Fibroblast of gingiva (primary cell): Measurements from ENCODE around the gene GRID1.

Source experiments
- DNase-seq: peaks from one replicate; pipeline ENCODE4 v3.0.0-alpha.2; 2011; ENCODE audit warnings: low read depth

The GRID1 gene

GRCh38 chr10:86165666-86166065 lies 200.9 kb downstream of the GRID1 start:
- no peak for DNase-seq

GRCh38 chr10:86164960-86165630 lies 201.5 kb downstream of the GRID1 start:
- DNase-seq = no peak

DNA sequence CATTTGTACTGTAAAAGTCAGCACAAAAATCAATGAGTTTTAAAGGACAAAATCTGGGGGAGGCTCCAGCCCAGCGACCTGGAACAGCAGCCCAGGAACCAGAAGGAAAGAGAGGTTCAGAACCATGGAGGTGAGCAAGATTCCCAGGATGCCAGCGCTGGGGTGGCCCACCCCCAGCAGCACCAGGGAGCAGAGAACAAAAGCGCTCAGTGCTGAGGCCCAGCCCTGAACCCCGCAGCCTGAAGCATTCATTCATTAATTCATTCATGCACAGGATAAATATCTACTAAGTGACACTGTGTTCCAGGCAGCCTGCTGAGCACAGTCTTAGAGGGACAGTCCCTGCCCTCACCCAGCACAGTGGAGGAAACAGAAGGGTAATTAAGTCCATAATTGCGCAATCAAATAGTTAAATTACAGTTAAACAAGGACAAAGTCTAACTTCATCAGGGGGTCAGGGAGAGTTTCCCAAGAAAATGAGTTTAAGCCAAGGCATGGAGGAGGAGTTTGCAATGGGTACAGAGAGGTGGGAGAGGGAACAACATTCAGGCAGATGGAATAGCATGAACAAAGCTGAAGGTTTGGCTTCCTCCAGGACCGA lies 202.3 kb downstream of the GRID1 start:
- no peak for DNase-seq

DNA sequence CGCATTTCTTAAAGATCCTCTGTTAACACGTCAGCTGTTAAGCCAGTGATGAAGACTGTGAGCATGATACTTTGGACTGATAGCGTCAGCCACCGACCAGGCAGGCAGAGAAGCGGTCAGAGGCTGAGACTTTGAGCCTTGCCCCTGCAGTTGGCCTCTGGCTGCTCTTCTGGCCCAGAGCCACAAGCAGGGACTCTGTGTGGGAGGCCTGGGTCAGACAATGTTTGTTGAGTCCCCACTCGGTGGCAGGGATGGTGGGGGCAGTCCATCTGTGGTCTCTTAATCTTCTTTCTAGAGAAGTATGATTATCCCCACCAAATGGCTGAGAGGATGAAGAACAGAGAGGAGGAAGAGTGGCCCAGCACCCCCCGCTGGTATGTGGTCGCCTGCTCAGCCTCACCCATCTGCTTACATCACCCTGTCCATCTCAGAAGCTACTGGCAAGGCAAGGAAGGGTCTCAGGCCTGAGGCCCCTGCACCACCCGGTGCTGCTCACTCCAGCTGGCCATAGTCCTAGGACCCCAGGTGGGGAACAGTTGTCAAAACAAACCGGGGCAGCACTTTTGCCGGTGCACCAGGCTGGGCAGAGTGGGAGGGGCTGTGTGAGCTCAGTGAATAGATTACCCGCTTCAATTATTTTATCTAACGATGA lies 202.9 kb downstream of the GRID1 start:
- DNase-seq = no peak

GRCh38 chr10:86162696-86163400 lies 203.7 kb downstream of the GRID1 start:
- no peak for DNase-seq

GRCh38 chr10:86162036-86162435 lies 204.6 kb downstream of the GRID1 start:
- DNase-seq = no peak

DNA sequence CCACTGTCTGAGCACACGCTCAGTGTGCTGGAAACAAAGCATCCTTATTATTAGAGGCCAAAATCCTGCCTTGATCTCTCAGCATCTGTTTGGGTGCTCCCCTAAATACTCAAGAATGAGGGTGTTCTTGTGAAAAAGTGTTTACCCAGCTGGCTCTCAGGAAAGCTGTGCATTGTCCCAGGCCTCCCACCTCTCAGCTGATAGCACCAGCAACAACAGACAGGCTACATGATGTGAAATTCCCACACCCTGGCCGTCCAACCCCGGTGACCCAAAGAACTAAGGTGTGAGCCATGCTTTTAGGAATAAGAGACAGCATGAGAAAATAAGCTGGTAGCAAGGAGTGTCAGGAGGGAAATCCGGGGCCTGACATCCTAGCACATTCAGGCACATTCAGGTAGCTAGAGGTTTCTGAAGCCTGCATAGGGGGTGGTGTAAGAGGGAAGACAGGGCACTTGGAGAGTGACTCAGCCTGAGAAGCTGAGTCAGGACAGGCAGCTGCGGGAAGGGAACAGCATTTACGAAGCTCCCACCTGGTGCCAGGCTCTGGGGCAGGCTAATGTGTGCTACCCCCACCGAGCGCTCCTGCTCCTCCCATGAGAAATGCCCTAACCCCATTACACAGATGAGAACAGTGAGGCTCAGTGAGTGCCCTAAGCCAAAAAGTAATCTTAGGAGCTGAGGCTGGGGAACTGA lies 205.6 kb downstream of the GRID1 start:
- no peak for DNase-seq

DNA sequence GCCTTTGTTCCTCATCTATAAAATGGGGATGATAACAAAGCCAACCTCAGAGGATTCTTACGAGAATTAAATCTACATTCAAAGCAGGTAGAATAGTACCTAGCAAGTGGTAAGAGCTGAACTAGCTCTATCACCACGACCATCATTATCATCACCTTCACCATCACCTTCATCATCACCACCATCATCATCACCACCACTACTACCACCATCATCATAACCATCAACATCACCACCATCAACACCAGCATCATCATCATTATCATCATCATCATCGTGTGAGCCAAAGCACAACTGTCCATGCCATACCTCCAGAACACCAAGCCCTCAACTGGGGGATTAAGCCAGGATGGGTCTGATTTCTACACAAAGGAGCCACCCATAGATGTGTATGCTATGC lies 206.8 kb downstream of the GRID1 start:
- DNase-seq = no peak

DNA sequence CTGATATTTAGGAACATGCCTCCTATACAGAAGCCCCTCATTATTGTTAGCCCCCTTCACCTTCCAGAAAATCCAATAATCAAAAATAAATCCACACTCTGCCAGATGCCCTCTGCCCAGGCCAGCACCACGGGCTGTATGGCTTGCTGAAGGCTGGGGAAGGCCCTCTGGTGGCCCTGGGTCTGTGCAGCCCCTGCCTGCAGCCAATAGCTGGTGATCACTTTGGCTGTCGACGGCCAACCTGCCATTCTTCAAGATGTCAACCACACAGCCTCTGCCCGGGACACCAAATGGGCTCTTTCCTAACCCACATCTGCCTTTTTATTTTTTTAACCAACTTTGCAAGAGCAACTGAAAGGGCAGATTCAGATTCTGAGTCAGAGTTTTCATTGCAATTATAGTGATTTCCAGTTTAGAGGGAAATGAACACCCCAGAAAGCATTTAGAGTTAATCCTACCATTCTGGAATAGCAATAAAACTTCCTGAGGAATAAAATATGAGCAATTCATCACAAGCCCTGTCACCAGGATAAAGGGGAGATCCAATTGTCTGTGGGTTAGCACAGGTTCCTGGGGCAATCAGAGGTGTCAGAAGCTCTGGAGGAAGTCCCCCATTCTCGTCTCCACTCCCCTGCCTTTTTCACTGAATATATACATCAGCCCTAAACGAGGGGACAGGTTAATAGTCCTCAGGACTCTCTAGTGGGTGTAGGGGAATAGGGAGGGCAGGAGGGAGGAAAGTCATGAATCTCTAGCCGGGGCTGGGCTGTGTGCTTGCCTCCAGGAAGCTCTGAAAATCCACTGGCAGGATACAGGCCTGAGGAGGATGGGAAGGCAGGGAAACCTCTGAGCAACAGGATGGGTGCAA lies 211.3 kb downstream of the GRID1 start:
- DNase-seq = no peak

DNA sequence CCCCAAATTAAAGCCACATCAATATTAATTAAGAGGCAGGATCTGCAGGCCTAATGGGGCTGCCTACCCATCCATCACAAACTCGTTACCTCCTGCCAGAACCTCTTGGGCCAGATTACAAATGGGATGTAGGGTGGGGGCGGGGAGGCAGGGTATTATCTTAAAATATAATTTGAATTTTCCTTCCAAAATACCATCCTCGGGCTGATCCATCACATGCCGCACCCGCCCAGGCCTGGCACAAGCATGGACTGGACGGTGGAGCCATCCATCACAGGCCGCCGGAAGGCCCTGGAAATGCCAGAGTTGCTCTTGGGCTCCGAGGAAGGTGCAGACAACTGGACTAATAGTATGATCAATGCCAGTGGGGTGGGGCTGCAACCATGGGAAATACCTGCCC lies 212.8 kb downstream of the GRID1 start:
- DNase-seq = no peak

- DNase-seq = no peak
These were observed 213.7 kb downstream of the GRID1 start for GRCh38 chr10:86152911-86153310.

DNA sequence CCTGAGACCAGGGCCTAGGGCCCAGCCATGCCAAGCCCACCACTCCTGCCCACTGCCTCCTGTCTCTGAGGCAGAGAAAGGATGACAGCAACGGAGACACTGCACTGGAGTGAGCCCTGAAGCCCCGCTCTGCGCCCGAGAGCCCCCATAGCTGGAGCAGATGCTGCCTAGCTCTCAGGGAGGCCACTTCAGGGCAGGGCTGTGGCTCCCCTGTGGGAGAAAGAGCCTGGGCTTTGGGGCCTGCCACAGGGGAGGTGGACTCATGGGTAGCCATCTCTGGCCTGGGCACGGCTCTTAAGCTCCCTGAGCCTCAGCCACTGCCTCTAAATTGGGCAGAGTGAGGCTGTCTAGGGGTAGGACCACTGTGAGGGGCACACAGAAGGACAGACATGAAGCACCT lies 214.2 kb downstream of the GRID1 start:
- no peak for DNase-seq

DNA sequence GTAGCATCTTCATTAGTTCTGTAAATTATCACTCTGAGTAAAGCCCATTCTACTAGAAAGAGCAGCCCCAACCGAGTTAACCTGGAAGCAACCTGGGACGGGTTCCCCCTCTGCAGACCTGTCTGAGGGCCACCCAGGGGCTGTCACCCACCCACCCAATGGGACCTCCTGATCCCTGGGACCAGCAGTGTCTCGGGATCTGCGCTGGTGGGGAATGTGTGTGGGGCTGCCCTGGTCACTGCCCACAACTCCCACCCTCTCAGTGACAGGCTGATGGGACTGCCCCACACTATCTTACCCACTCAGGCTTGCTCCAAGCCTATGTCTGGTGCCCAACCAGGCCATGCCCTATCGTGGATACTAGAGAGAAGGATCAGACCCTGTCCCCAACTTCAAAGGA lies 215.0 kb downstream of the GRID1 start:
- no peak for DNase-seq

GRCh38 chr10:86149257-86149656 lies 217.3 kb downstream of the GRID1 start:
- DNase-seq = no peak

- DNase-seq = no peak
These were observed 218.5 kb downstream of the GRID1 start for GRCh38 chr10:86148117-86148516.

DNA sequence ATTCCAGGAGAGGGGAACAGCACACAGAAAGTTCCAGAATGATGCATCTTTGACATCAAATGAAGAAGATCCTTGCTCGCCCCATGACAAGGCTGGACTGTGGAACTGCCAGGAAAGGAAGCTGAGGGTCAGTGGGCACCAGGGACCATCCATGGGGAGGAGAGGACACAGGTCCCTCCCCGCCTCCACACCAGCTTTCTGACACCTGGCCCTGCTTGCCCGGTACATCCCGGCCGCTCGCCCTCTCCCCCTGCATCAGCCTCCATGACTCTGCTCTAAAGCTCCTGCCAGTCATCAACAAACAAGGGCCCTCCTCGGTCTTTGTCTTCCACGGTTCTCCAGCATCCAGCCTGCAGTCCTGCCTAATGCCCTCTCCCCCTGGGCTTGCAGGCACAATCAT lies 222.3 kb downstream of the GRID1 start:
- no peak for DNase-seq

- no peak for DNase-seq
These were observed 224.7 kb downstream of the GRID1 start for GRCh38 chr10:86141896-86142295.

- DNase-seq = no peak
These were observed 227.4 kb downstream of the GRID1 start for GRCh38 chr10:86139066-86139657.

- DNase-seq = no peak
These were observed 228.0 kb downstream of the GRID1 start for GRCh38 chr10:86138551-86139065.

DNA sequence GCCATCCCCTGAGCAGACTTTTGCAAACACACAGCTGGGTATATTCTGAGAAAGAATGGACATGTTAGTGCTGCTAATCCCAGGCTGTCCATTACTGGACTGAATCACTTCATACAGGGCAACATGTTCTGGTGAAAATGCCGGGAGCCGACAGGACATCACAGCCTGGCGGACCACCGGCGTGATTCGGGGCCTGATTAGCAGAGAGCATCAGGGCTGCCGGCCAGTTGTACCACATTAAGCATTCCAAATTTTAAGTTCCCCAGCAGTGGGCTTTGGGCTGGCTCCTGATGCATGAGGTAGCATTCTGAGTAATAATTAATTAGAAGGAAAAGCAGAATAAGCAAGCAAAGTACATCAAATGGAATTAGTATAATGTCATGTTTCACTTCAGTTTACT lies 229.0 kb downstream of the GRID1 start:
- DNase-seq = no peak

DNA sequence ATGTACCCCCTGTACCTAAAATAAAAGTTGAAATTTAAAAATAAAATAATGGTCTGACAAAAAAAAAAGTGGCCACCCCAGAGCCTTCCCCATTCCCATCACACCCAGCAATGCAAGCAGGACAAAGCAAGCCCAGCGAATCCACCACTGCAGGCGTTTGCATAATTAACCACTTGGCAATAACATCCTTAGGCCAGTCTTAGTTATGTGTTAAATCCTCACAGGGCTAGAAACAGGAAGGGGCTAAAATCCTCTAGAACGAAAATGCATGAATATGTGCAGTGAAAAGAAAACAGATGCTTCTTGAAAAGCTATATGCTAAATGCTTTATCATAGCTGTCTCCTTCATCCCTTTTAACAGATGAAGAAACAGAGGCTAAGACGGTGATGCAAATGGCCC lies 229.7 kb downstream of the GRID1 start:
- DNase-seq = no peak
